HT1080 (cell line): Measurements from ENCODE around the gene ACOT11. TPM values are rescaled to one million over a fixed set of nuclear protein-coding genes. Genes with fewer than 3 reads are reported as not detected.
"Not testable (repeated sequence)": the region's sequence is repeated elsewhere in the genome, so short reads cannot be mapped to it uniquely, and the experiment has no call there.

ENCODE experiments used
- DNase-seq: peaks from one replicate; pipeline ENCODE4 v3.0.0-alpha.2; 2015; ENCODE audit warnings: low read depth
- total RNA-seq: library from RNA; depleted of rRNA; stranded (reverse); fragments of >200 nt; shearing (Covaris generic); gene quantifications from 2 replicates; pipeline ENCODE4 v1.2.3, GENCODE V29; 2014

ACOT11 gene
- total RNA-seq, 1 experiment from 2014 or later, result 1.9 TPM

DNA sequence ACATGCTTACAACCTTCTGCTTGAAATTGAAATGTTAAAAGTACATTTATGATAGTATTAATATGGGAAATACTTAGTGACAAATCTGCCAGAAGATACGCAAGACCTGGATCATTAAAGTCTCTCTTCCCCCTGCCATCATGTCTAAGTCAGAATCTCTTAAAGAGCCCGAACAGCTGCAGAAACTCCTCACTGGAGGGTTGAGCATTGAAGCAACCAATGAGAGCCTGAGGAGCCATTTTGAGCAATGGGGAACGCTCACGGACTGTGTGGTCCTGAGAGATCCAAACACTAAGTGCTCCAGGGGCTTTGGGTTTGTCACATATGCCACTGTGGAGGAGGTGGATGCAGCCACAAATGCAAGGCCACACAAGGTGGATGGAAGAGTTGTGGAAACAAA is 11.4 kb upstream of the ACOT11 start:
- not testable (repeated sequence) for DNase-seq

- peak; percentile 42 for DNase-seq
Measured at GRCh38 chr1:54537611-54538010, 10.4 kb upstream of the ACOT11 start.

DNA sequence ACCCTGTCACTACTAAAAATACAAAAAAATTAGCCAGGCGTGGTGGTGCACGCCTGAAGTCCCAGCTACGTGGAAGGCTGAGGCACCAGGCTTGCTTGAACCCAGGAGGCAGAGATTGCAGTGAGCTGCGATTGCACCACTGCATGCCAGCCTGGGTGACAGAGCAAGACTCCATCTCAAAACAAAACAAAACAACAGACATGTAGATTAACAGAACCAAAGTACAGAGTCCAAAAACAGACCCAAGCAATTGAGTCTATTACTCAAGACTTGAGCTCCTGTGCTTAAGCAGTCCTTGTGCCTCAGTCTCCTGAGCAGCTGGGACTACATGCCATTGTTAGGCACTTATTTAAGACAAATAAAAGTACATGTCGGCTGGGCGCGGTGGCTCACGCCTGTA is 9.5 kb upstream of the ACOT11 start:
- no peak for DNase-seq

DNA sequence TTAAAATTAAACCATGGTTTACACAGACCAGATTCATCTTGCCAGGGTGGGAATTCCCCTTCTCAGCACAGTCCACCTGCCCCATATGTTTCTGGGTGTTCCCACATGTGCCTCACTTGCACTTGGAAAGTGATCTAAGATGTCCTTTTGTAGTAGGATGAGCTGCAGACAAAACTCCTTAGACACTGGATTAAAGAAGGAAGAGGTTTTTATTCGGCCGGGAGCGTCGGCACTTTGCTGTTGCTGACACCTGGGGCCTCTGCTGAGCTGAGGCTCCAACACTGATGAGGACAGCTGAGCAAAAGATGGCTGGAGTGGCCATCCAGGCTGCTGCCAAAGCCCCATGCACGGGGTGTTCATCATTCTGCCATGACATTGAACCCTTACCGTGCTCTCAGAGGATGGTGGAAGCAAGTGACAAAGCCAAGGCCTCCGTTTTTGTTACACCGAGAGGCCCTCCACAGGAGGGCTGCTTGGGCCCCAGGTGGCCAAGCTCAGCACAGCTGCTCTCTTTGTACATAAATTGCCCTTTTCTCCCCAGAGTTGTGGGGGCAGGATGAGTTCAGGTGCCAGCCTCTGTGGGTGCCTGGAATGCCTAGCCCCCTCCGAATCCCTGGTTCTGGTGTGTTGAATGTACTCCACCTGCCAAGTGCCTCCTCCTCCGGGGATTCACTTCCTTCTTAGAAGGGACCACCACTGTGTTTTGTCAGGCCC is 7.3 kb upstream of the ACOT11 start:
- DNase-seq, result no peak

- DNase-seq, result peak; percentile 93
Measured at GRCh38 chr1:54542120-54542961, 5.7 kb upstream of the ACOT11 start.

DNA sequence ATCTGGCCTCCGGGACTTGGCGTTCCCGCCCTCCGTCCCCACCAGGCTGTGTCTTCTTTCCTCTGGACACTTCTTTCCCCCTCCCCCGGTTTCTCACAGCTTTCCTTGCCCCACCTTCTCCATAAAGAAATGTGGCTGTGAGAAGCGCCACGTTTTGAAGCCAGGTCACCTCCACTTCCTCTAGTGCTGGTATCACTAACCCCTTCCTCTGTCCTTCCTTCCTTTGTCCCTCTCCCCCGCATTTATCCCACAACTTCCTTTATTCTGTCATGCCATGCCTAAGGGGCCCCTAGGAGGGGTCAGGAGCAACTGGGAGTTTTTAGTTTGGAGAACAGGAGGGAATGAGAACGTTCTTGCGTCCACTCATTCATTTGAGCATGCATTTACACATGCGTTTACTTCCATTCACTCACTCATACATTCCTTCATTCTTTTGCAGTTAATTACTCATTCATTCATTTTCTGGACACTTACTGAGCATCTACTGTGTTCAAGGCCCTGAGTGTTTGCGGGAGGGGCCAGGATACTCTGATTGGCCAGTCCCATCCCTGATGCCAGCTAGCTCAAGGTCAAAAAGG is 5.0 kb upstream of the ACOT11 start:
- no peak for DNase-seq

- DNase-seq, result peak; percentile 85
Measured at GRCh38 chr1:54543729-54544496, 4.1 kb upstream of the ACOT11 start.

DNA sequence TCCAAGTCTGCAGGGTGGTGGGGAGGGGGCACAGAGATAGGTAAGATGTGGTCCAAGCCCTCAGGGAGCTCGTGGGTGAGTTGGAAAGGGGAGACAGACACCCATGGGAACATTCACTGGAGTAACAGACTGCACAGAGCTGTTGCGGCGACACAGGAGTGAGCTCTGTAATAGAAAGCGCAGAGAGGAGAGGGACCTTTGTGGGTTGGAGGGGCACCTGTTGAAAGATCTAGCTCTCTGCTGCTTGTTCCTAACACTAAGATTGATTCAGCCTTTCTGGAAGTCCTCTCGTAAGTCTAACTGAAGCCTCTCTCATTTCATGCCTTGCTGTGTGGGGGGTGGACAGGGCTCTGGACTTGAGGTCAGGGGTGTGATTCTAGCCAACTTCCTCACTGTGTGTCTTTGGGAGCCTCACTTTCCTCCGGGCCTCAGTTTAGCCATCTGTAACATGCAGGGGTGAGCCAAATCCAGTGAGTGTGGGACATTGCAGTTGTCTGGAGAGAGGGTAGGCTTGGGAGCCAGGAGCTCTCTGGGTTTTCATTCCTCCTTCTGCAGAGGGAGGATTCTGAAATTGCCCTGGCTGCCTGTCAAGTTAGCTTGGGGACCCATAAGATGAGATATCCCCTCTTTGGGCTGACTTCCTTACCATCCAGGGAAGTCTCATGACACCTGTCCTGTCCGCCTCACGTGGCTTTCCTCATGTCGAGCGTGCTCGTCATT is 2.0 kb upstream of the ACOT11 start:
- DNase-seq, result no peak

- no peak for DNase-seq
Measured at GRCh38 chr1:54546651-54547401, 1.2 kb upstream of the ACOT11 start.

GRCh38 chr1:54548389-54549044 is 489 bp downstream of the ACOT11 start:
- no peak for DNase-seq

GRCh38 chr1:54549181-54549924 is 1.3 kb downstream of the ACOT11 start:
- no peak for DNase-seq

DNA sequence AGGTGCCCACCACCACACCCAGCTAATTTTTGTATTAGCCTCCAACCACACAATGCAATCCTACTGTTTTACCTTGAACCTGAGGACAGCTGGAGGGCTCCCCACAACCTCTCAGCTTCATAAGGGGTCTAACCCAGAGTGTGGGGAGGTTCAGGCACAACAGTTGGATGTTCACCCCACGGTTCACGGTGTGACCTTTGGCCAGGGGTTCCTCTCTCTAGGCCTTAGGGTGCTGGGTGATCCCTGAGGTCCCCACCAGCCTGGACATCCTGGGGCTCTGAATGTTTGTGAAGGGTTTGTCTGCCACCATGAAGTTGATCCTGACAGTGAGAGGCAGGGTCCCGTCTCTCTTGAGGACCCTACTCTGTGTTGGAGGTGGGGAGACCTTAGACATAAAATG is 3.9 kb downstream of the ACOT11 start:
- DNase-seq, result no peak

- DNase-seq, result no peak
Measured at GRCh38 chr1:54553602-54554313, 5.7 kb downstream of the ACOT11 start.

DNA sequence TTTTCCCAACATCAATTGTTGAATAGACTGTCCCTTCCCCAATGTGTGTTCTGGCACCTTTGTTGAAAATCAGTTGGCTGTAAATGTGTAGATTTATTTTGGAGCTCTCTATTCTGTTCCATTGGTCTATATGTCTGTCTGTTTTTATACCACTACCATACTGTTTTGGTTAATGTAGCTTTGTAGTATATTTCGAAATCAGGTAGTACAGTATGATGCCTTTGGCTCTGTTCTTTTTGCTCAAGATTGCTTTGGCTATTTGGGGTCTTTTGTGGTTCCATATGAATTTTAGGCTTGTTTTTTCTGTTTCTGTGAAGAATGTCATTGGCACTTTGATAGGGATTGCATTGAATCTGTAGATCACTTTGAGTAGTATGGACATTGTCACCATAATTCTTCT is 8.1 kb downstream of the ACOT11 start:
- DNase-seq, result no peak

DNA sequence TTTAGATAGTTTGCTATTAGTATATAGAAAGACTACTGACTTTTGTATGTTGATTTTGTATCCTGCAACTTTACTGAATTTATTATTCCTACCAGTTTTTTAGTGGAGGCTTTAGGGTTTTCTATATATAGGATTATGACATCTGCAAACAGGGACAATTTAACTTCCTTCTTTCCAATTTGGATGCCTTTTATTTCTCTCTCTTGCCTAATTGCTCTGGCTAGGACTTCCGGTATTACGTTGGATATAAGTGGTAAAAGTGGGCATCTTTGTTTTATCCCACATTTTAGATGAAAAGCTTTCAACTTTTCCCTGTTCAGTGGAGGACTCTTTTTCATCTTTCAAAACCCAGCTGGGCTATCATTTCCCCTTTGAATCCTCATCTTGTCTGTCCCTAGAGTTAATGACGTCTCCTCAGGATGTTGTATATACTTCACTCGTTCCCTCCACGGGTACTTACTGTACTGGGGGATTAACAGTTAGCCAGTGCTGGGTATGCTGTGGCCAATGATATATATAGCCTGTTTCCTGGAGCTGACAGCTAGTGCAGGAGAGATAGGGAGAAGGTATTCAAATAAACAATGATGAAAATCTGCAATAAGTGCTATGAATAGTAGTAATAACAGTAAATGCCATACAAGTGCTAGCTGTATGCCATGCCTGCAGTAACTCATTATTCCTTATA is 9.8 kb downstream of the ACOT11 start:
- DNase-seq, result no peak

GRCh38 chr1:54558434-54559030 is 10.5 kb downstream of the ACOT11 start:
- no peak for DNase-seq

- no peak for DNase-seq
Measured at GRCh38 chr1:54559111-54559548, 11.1 kb downstream of the ACOT11 start.
